HG03565 (cell line): ENCODE results near the gene GATAD2A.
"Not testable (repeated sequence)": the region's sequence is repeated elsewhere in the genome, so short reads cannot be mapped to it uniquely, and the experiment has no call there.

Experiments used
- ATAC-seq: cut with Tn5 transposase; IDR thresholded peaks from one replicate; pipeline ENCODE4 v1.9.1; 2021; ENCODE audit warnings: mild to moderate bottlenecking, moderate library complexity; ENCODE audit not compliant: unreplicated experiment

The GATAD2A gene

DNA sequence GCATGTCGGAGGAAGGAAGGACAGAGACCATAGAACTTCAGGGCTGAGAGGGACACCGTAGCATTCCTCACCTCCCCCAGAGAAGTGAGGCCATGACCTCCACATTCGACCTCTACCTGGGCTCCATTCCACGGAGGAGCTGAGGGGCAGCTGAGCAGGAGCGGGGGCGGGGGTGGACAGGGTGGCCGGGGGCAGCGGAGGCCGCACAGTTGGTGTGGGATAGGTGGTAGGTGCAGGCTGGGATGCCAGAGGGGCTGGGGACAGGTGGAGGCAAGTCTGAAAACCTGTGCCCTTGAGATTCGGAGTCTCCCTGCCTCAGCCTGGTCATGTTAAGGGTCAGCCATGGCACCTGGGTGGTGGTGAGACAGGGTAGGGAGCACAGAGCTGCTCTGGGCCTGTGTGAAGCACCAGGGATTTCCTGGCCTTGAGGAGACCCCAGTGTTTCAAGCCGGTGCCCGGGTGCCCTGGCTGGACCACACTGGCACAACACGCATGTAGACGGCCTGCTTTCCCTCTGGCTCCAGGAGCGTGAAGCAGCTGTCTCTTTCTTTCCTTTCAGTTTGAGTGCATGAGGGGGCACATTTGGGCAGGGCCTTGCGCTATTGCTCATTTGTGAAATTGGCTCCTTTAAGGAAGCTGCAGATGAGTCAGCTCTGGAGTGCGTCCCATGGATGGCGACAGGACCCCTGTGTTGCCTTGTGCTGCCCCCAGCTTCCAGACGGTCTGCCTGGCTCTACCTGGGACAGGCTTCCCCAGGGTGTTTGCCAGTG is 58.1 kb downstream of the GATAD2A start:
- no peak for ATAC-seq

DNA sequence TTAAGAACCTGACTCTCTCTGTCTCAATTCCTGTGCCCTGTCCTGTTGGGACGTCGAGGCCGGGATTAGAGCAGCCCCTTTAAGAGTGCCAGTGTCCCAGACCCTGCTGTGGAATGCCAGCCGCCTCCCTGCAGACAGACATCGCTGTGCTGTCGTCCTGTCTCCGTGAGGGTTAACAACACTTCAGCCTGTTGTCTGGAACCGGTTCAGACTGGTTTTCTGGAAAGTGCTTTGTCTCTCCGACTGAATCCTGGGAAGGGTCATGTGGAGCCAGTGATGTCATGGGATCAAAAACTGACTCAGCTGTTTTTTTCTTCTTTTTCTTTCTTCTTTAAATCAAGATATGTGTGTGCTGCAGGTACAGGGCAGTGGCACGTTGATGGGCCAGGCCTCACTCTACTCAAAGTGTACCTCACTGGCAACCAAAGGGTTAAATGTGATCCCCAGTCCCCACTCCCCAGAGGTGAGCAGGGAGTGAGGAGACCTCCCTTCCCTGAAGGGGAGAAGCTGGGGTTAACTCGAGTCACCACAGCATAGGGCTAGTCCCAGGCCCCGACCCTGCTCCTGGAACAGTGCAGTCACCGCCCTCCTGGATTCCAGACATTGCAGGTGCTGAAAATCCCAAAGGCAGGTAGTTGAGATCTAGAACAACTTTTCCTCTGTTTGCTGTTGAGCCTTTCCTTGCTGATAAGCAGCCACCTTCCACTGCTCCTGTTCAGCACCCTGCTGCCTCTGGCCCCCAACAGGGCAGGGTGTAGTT is 59.0 kb downstream of the GATAD2A start:
- ATAC-seq, result no peak

DNA sequence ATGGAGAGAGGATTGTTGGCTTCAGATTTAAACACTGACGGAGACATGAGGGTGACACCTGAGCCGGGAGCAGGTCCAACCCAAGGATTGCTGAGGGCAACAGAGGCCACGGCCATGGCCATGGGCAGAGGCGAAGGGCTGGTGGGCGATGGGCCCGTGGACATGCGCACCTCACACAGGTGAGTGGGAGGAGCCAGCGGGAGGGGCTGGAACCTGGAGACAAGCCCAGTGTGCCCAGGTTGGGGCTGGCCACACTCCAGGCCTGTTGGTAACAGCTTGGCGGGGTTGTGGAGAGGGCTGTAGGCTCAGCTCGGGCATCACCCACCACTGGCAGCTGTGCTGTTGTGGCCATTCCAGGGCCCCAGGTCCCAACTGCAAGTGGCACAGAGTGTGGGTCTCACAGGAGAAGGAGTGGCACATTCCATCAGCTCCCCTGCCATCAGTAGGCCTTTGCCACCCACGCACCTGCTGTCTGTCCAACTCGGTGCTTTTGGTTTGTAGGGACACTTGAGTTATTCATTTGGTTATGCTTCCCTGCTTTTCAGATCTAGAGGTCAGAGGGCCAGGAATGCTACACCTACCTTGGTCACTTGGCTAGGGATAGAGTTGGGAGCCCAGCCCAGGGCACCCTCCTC is 60.1 kb downstream of the GATAD2A start:
- no peak for ATAC-seq

DNA sequence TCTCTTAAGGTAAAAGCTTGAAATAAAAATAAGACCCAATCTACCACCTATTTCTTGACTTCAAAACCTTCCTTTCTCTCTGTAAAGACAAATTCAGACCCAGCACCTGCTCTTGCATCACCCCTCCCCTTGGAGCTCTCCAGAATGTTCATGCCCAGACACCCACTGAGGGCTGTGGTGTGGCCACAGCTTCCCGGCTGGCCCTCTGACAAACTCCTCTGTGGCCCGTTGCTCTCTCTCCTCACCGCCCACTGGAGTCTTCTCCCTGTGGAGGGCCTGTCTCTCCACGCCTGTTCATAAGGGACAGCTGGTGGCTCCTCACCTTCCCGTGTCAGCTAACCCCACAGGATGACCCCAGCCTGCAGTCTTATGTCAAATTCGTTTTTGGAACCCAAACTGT is 60.7 kb downstream of the GATAD2A start:
- ATAC-seq, result no peak

DNA sequence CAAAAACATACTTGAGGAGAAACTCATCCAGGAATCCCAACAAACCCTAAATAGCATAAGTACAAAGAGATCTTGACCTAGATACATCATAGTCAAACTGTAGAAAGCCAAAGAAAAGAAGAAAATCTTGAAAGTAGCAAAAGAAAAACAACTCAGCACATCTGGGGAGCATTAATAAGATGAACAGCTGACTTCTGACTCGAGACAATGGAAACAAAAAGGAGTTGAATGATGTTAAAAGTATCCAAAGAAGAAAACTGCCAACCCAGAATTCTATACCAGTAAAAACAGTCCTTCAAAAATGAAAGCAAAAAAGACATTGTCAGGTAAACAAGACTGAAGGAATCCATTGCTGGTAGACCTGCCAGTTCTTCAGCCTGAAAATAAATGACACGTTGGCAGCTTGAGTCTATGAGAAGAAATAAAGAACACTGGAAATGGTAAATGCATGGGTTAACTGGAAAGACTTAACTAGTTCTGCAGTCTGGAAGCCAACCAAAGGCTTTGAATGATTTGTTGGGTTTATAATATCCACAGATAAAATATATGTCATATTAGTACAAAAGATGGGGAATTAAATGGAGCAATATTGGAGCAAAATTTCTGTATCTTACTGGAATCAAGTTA is 63.1 kb downstream of the GATAD2A start:
- no peak for ATAC-seq

DNA sequence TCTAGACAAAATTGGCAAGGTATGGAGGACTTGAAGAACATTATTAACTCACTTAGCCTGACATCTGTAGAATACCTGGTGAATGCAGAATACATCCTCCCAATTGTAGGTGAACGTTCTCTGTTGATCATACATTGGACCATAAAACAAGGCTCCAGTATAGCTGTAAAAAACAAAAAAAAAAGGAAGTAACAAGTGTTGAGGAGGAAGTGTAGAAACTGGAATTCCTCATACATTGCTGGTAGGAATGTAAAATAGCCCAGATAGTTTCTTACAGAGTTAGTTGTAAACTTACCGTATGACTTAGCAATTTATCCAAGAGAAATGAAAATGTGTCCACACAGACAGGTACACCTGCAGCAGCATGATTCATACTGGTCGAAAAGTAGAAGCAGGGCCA is 65.1 kb downstream of the GATAD2A start:
- no peak for ATAC-seq

DNA sequence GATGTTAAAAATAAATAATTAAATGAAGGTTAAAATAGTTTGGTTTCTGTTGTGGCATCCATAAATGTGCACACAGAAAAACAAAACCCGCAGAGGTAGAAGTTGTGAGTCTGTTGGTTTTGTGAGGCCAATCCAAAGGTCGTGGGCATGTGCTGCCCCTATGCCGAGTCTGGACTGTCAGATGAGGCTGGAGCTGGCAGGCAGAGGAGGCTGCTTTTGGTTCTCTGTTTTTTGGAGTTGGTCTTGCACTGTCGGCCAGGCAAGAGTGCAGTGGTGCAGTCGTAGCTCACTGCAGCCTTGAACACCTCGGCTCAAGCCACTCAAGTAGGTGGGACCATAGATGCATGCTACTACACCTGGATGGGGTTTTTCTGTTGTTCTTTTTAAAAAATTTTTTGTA is 66.2 kb downstream of the GATAD2A start:
- no peak for ATAC-seq

DNA sequence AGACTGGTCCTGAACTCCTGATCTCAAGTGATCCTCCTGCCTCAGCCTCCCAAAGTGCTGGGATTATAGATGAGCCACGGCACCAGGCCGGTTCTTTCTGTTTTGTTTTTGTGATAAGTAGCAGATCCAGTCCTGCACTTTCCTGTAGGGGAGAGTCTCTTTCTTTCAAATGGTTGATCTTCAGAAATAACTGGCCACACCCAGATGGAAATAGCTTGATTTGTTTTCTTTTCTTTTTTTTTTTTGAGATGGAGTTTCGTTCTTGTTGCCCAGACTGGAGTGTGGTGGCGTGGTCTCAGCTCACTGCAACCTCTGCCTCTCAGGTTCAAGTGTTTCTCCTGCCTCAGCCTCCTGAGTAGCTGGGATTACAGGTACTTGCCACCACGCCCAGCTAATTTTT is 66.6 kb downstream of the GATAD2A start:
- ATAC-seq, result not testable (repeated sequence)

DNA sequence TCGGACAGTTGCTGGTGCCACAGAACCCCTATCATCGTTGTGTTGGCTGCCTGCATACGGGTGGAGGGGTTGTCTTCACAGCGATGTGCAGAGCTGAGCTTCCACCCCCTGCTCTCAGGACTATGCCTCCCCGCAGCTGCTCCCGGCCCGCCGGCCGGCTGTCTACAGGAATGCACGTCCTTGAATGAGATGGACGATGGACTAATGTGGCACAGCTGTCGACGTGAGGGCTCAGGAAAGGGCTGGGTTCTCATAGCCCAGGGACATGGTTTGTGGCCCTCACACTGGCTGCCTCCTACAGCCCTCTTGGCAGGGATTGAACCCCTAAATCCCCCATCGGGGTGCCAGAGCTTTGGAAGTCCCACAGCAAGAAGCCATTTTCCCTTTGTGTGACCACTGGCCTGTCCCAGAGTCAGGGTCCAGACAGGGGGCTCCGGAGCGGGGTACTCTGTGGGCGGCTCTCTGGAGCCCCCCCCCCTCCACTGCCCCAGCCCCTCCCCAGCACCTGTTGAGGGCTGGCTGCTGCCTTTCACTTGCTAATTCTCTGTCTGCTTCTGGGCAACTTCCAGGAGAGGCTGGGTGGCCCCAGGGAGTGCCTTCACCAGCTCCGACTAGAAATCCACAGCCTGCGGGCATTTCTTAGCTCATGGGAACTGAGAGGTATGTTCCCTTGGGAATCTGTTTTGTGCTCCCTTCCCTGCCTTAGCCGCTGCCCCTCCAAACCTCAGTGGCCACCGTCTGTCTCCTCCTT is 69.7 kb downstream of the GATAD2A start:
- no peak for ATAC-seq

DNA sequence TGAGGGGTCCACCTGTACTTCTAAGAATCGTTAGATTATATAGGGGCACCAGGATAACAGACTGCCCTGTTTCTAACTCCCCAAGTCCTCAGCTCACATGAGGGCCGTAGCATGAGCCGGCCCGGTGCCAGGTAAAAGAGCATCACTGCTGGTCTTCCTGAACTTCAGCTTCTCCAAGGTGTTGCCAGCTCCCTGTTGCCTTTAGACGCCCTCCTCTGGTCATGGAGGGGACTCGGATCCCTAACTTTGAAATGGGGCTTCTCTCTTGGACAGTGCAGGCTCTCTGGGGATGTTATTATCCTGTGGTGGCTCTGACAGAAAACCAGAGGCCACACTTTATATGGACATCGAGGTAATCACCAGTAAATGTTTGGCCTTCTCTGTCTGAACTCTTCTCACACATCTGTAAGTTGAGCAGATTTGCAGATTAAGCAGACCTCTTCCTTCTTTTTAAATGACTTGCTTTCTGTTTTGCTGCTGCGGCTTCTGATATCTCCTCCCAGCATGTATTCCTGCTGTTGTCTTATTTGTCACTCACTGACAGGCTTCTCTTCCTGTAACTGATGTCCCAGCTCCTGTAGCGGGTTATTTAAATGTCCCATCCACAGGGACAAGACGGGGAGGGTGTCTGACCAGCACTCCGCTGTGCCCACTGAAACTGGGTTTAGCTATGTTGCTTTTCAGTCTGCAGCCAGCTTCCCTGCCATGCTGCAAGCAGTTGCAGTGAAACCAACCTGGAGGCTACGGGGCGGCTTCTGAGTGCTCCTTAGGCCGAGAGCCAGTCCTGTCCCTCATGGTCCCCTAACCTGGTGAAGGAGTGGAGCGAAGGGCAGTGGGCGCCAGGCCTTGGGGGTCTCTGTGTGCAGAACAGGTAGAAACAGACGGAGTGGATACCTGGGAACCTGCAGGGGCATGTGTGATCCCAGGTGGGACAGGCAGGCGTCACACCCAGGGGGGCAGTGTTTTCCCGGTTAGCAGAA is 70.7 kb downstream of the GATAD2A start:
- no peak for ATAC-seq

DNA sequence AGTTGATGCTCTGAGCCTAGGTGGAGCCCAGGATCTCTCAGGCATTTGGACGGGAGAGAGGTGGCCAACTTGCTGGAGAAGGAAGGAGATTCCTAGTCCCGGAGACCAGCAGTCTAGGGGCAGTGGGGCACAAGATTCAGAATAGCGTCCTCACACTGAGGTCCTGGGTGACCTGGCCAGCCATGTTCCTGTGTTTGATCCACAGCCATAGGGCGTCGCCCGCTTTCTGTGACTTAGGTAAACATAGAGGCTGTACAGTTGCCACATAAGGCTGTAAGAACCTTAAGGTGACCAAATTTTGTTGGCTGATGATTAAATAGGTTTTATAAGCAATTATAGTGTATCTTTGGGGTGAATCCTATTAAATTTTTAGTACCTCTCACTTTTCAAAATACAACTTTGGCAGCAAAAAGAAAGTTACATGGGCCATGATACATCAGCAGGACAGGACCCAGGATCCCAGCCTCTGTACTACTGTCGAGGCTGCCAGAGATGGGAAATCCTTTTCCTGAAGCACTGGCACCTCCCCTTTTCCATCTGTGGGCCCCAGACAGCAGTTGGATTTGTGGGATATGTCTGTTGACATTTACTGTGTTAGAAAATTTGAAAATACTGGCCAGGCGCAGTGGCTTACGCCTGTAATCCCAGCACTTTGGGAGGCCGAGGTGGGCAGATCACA is 72.4 kb downstream of the GATAD2A start:
- no peak for ATAC-seq

DNA sequence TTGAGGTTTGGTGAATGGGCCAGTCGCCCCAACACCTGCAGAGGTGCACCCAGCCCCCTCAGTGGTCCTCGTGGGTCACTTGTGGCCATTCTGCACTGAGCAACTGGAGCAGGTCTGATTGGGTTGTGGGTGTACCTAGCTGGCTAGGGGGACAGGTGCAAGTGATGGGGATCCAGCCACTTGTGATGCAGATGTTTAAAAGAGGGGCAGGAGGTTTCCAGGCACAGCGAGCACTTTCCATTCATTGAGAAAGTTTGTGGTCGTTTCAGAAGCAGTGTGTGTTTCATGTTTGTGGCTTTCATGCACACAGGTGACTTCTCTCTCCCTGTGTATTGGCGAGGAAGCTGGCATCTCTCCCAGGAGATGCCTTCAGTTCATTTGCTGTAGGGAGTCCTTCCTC is 75.2 kb downstream of the GATAD2A start:
- no peak for ATAC-seq

DNA sequence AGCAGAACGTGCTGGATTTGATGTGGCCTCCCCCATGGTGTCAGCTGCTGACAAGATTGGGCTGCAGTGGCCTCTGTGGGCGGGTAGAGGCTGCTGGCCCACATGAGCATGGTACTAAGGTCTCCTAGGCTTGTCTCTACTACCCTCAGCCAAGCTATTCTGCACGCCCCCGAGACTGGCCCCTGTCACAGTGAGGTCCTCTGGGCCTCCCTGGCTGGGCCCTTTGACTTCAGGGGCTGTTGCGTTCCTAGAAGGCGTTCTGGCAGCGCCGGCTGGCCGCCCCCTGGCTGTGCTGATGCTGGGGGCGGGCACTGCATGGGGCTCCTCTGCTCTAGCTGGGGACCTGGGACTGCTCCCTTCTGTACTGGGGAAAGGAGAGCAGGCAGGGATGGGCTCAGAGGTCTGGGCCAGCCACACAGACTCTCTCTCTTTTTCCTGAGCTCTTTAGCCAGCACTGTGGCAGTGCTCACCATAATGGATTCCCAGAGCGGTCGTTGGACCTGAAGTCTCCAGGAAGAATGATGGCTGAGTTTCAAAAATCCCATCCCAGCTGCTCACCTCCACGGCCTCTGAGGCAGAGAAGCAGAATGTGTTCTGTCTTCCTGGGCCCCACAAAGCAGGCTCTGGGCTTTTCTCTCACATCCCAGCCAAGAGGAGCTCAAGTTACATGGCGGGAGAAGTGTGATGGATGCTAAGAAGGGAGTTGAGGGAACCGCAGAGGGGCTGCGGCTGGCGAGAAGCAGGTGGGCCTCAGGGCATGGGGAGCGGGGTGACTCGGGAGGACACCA is 77.5 kb downstream of the GATAD2A start:
- ATAC-seq, result no peak

DNA sequence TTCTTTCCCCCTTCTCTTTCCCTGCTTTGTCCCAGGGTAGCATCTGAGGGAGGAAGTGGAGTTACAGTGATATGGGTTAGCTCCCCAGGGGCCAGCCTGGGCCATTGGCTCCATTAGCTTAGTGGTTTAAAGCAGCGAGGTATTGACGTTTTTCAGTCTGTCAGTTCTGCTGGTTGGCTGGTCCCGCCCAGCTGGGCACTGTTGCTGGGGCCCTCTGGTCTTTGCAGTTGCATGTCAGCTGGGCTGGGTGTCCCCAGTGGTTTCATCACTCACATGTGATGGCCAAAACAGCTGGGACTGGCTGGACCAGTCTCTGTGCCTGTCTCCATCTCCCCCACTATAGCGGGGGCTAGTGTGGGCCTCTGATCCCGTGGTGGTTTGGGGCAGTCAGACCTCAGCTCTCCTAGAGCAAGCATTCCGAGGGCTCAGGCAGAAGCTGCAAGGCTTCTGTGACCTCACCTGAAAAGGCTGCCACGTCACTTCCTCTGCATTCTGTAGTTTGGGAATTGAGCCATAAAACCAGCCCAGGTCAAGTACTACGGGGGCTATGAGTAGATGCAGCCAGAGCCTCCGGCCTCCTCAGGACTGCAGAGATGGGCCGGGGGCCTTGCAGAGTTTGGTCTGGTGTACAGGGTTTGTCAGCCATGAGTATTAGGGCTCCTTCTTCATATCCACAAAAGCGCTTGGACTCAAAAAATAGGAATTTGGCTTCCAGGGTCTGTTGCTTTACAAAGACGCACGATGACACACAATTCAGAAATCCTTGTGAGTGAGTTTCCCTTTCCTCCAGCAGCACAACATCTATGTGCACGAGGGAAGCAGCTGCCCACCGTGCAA is 79.9 kb downstream of the GATAD2A start:
- no peak for ATAC-seq

DNA sequence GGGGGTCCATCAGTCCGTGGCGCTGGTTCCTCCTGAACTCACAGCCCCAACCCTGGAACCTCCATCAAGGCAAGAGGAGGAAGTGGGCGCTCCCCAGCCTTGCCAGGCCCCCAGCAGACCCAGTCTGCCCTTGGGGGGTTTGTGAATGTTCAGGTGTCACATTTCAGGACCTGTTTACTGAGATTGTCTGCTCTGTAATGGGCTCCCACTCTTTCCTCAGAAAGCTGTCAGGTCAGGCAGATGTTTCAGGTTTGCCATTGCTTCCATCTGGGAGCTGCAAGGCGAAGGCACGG is 80.5 kb downstream of the GATAD2A start:
- ATAC-seq, result no peak

DNA sequence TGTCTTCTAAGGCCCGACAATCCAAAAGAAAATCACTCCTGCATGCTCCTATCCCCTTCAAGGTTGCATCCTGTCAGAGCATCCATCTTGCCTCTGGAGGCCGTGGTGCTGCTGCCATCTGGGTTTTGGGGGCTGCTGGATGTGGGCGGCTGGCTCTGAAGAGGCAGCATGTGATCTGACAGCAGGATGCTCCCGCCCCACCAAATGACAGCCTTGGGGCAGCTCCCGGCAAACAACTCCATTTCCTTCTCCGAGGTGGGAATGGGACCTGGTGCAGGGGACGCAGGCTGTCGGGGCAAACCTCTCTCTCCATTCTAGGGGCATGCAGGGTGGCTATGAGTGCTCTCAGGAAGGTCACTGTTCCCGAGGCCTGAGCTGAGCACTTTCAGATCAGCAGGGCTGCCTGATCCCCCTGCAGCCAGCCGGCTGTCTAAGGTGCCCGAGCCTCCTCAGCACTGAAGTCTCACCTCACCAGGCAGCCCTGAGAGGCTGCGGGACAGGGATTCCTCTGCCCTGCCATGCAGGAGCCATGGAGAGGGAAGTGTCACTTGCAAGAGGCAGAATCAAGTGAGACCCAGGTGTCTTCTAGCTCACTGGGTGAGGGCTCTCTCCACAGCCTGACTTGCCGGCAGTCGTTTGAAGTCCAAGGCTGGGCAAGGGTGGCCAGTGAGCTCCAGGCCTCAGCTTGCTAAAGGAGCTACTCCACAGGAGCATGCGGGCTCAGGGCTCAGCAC is 81.0 kb downstream of the GATAD2A start:
- ATAC-seq, result no peak
